ENCODE measurements around the gene SLC4A1.

Gene SLC4A1

GRCh38 chr17:44221862-44222111 is 46.1 kb downstream of the SLC4A1 start:
- TF ChIP-seq CTCF (IDR thresholded peaks at IDR 0.05; ENCODE audit: low read length, missing control alignments): no peak
- peak overlapping the region; percentile 83 for H3K4me3 ChIP-seq (replicated peaks; ENCODE audit: low read depth, low read length)
- no peak for DNase-seq (ENCODE audit: low read depth)

GRCh38 chr17:44221084-44221861 is 46.7 kb downstream of the SLC4A1 start:
- DNase-seq (ENCODE audit: low read depth): peak; percentile 83
- H3K4me3 ChIP-seq (replicated peaks; ENCODE audit: low read depth, low read length): peak overlapping the region; percentile 83
- no peak for TF ChIP-seq CTCF (IDR thresholded peaks at IDR 0.05; ENCODE audit: low read length, missing control alignments)

GRCh38 chr17:44220213-44221083 is 47.5 kb downstream of the SLC4A1 start:
- TF ChIP-seq CTCF (IDR thresholded peaks at IDR 0.05; ENCODE audit: low read length, missing control alignments): no peak
- peak; percentile 64 for DNase-seq (ENCODE audit: low read depth)
- peak overlapping the region; percentile 83 for H3K4me3 ChIP-seq (replicated peaks; ENCODE audit: low read depth, low read length)

- peak; percentile 56 for DNase-seq (ENCODE audit: low read depth)
- H3K4me3 ChIP-seq (replicated peaks; ENCODE audit: low read depth, low read length): peak within 1 kb of the TSS; percentile 83
- no peak for TF ChIP-seq CTCF (IDR thresholded peaks at IDR 0.05; ENCODE audit: low read length, missing control alignments)
Observed at GRCh38 chr17:44219616-44220212, 48.2 kb downstream of the SLC4A1 start, which contains the start of gene UBTF. Gene UBTF (minus strand): TSS chr17:44219675. CDS start chr17:44218229, 1,446 bp downstream.

GRCh38 chr17:44219108-44219615 is 48.8 kb downstream of the SLC4A1 start:
- peak overlapping the region; percentile 83 for H3K4me3 ChIP-seq (replicated peaks; ENCODE audit: low read depth, low read length)
- no peak for TF ChIP-seq CTCF (IDR thresholded peaks at IDR 0.05; ENCODE audit: low read length, missing control alignments)
- peak; percentile 70 for DNase-seq (ENCODE audit: low read depth)

GRCh38 chr17:44218344-44219107 is 49.4 kb downstream of the SLC4A1 start:
- DNase-seq (ENCODE audit: low read depth): peak; percentile 89
- TF ChIP-seq CTCF (IDR thresholded peaks at IDR 0.05; ENCODE audit: low read length, missing control alignments): peak; percentile 26

More at GRCh38 chr17:44218344-44219107, 49.4 kb downstream of the SLC4A1 start:
- peak overlapping the region; percentile 83 for H3K4me3 ChIP-seq (replicated peaks; ENCODE audit: low read depth, low read length)
